ENCODE measurements around the gene TIMP4.
A peak's percentile ranks its signal among the peaks of the same experiment; 100 is the strongest.

Gene TIMP4

GRCh38 chr3:12132881-12133280 lies 25.8 kb downstream of the TIMP4 start:
- TF ChIP-seq CTCF (IDR thresholded peaks at IDR 0.05; ENCODE audit: insufficient read depth, low read depth, low read length, missing control alignments) = no peak
- no peak overlapping the region for H3K4me3 ChIP-seq (ENCODE audit: low read depth, low read length)
- no peak for DNase-seq (ENCODE audit: low read depth)

DNA sequence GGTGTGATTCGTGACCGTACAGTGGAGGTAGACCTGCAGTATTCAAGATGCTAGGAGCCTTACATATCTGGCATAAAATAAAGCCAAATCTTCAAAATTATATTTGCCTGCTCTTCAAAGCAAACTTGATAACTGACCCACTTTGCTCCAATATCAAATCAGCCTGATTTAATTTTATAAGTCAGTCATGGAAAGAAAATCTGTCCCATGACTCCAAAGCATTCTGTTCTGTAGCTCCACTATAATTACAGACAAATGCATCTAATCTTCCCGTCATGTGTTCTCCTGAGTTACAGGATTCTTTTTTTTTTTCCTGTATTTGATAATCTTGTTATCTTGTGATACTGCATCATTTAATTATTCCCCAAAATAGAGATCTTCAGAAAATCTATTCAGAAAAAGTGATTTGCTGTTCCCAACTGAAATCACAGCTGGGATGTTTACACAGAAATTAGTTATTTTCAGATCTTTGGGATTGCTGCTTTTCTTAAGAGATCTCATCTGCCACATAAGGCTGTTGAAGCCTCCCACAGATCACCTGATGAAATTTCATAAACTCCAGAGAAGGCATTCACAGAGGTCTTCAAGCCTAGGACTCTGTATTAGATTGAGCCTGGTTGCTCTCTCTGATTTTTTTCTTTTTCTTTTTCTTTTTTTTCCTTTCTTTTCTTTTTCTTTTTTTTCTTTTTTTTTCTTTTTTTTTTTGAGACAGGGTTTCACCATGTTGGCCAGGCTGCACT lies 27.2 kb downstream of the TIMP4 start:
- no peak for DNase-seq (ENCODE audit: low read depth)
- no peak overlapping the region for H3K4me3 ChIP-seq (ENCODE audit: low read depth, low read length)
- no peak for TF ChIP-seq CTCF (IDR thresholded peaks at IDR 0.05; ENCODE audit: insufficient read depth, low read depth, low read length, missing control alignments)

- no peak for DNase-seq (ENCODE audit: low read depth)
- H3K4me3 ChIP-seq (ENCODE audit: low read depth, low read length) = no peak overlapping the region
- no peak for TF ChIP-seq CTCF (IDR thresholded peaks at IDR 0.05; ENCODE audit: insufficient read depth, low read depth, low read length, missing control alignments)
Observed at GRCh38 chr3:12127391-12127790, 31.3 kb downstream of the TIMP4 start.

DNA sequence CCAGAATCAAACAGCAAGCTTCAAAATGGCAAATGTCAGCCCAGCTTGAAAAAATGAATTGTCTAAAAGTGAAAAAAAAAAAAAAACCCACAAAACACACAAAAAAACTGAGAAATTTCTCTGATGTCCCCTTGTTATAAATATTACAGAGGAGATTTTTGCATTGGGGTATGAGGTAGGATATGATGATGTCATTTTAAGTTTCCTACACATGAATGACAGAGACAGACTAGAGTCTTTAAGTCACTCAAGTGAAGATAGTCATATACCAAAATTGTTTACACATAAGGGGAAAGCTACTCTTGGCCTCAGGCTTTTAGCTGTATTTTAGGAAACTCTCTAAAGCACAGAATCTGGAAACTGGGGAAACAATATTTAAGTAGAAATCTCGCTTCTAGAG lies 32.9 kb downstream of the TIMP4 start:
- DNase-seq (ENCODE audit: low read depth) = no peak
- no peak overlapping the region for H3K4me3 ChIP-seq (ENCODE audit: low read depth, low read length)
- TF ChIP-seq CTCF (IDR thresholded peaks at IDR 0.05; ENCODE audit: insufficient read depth, low read depth, low read length, missing control alignments) = no peak

DNA sequence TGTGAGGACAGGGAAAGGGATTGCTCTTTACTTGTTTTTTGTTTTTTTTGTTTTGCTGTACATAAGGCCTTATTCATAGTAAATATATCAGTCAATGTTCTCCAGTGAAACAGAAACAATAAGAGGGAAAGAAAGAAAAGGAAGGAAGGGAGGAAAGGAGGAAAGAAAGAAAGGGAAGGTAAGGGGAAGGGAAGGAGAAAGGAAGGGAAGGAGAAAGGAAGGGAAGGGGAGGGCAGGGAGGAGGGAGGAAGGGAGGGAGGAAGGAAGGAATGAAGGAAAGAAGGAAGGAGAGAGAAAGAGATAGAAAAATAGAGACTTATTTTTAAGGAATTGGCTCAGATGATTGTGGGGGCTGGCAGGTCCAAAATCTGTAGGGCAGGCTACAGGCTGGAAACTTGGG lies 37.2 kb downstream of the TIMP4 start:
- no peak for TF ChIP-seq CTCF (IDR thresholded peaks at IDR 0.05; ENCODE audit: insufficient read depth, low read depth, low read length, missing control alignments)
- no peak overlapping the region for H3K4me3 ChIP-seq (ENCODE audit: low read depth, low read length)
- DNase-seq (ENCODE audit: low read depth) = no peak

DNA sequence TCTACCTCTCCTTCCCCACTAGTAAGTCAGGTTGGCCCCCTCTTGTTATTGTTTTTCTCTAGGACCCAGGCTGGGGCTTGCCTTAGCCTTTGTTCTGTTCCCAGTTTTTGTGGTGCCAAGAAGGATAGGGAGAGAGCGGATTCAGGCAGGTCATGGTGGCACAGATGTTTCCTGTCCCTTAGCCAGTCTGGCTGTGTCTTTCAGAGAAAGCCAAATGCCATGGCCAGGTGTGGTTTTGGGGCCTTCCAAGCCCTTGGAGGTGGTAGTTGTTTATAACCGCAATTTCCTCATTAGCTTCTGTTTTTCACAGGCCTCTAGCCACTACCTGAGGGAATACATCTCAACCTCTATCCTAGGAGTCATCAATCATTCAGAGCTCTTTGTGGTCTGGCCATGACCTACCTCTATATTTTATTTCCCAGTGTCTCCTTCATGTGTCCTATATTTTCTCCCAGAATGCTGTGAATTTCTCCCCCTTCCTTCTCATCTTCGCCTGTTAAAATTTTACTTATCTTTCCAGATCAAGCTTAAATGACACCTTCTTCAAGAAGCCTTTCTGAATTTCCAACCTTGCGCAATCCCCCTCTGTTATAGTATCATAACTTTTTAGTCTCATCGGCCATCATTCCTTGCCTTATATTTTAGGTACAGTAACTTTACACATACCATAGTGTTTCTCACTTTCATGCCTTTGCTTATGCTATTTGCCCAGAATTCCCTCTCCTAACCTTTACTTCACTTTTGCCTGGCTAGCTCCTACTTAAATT lies 38.2 kb downstream of the TIMP4 start:
- no peak overlapping the region for H3K4me3 ChIP-seq (ENCODE audit: low read depth, low read length)
- no peak for TF ChIP-seq CTCF (IDR thresholded peaks at IDR 0.05; ENCODE audit: insufficient read depth, low read depth, low read length, missing control alignments)
- DNase-seq (ENCODE audit: low read depth) = peak; percentile 6

Data from GM12865 (cell line).